IPS DF 4.7 (cell line): ENCODE measurements around the gene SLC9B1.
"Not testable (repeated sequence)": the region's sequence is repeated elsewhere in the genome, so short reads cannot be mapped to it uniquely, and the experiment has no call there.

Source experiments
- DNase-seq: peaks from one replicate; pipeline ENCODE4 v3.0.0-alpha.2; 2013; ENCODE audit warnings: low spot score; ENCODE audit errors: extremely low read depth

SLC9B1 gene

DNA sequence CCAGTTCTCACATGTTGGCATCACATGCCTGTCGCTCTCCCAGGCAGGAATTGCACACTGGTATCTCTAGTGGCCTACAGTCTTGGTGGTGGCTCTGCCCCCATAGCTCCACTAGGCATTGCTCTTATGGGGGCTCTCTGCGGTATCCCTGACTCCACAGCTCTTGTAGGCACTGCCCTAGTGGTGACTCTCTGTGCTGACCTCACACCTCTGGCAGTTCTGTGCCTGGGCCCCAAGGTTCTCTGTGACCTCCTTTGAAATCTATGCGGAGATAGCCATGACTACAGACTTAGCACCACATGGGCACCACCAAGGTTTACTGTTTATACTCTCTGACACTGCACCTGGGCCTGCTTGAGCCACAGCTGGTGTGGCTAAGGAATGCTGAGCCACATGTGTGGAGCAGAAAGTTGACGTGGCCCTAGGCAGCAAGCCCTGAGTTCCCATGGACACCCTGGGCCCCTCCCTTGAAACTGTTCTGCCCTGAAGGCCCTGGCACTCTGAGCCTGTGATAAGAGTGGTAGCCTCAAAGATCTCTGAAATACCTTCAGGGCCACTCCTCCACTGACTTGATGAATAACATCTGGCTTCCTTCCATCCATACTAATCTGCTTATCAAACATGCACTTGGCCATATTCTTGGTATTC, 8.0 kb downstream of the SLC9B1 start:
- DNase-seq: no peak

DNA sequence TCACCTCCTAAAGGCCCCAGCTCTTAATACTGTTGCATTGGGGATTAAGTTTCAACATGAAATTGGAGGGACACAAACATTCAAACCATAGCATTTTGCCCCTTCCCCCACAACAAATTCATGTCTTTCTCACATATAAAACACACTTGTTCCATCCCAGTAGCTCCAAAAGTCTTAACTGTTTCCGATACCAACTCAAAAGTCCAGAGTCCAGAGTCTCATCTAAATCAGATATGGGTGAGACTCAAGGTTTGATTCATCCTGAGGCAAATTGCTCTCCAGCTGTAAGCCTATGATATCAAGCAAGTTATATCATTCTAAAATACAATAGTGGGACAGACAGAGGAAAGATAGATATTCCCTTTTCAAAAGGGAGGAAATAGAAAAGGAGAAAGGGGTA, 8.7 kb downstream of the SLC9B1 start:
- DNase-seq: no peak

DNA sequence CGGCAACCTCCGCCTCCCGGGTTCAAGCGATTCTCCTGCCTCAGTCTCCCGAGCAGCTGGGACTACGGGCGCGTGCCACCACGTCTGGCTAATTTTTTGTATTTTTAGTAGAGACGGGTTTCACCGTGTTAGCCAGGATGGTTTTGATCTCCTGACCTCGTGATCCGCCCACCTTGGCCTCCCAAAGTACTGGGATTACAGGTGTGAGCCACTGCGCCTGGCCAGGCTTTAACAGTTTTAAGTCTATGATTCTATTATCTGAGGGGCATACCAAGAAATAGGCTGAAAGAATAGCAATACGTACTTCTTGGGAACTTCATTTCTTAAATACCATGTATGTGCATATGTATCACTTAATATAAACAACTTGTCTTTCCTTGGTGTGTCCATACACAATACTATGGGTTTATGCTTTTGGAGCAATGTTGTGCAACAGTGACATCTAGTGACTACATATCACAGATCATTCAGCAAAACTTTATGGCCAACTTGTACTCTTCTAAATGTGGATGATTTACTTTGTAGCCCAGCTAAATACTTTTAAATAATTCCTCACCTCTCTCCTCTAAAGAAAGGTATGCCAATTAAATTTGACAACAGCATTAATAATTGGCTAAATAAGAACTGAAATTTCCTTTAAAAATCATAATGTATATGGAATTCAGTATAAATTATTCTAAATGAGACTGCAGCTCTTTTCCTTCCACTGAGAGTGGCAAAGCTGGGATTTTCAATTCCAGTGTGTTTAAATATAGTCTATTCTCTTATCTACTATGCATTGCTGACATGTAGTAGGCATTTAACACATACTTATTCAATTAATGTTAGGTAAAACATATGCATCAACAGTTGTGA, 10.4 kb downstream of the SLC9B1 start:
- peak; percentile 41 for DNase-seq

DNA sequence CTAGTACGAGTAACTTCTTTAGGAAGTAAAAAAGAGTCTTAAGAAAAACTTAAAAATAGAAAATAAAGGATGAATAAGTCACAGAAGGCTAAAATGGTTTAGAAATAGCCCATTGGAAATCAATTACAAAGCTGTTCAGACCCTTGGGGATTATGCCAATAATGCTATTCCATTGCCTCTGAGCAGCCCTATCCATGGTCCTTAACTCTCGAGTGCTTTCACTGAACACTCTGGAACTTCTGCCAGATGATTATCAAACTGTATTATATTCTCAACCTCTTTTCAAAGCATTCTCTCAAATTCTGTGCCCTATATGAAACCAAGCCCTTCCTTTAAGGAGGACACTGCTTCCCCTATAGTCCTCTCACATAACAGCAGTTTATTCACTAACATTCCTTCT, 17.0 kb downstream of the SLC9B1 start:
- DNase-seq: no peak

DNA sequence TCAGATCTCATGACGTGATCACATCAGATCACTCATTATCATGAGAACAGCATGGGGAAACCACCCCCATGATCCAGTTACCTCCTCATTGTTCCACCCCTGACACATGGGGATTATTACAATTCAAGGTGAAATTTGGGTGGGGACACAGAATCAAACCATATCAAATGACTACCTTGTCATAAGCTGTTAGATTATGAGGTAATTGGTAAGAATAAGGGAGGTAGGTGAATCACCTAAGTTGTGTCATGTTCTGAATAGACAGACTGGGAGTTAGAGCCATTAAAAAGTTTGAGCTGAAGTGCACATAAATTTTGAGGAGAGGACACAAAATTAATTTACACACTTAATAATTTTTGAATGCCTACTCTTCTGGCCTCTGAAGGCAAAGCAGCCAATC, 24.7 kb downstream of the SLC9B1 start:
- no peak for DNase-seq

DNA sequence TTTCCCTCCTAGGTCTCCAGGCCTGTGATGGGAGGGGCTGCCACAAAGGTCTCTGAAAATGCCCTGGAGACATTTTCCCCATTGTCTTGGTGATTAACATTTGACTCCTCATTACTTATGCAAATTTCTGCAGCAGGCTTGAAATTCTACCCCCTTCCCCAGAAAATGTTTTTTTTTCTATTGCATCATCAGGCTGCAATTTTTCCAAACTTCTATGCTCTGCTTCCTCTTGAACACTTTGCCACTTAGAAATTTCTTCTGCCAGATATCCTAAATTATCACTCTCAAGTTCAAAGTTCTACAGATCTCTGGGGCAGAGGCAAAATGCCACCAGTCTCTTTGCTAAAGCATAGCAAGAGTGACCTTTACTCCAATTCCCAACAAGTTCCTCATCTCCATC, 25.5 kb downstream of the SLC9B1 start:
- DNase-seq: not testable (repeated sequence)

DNA sequence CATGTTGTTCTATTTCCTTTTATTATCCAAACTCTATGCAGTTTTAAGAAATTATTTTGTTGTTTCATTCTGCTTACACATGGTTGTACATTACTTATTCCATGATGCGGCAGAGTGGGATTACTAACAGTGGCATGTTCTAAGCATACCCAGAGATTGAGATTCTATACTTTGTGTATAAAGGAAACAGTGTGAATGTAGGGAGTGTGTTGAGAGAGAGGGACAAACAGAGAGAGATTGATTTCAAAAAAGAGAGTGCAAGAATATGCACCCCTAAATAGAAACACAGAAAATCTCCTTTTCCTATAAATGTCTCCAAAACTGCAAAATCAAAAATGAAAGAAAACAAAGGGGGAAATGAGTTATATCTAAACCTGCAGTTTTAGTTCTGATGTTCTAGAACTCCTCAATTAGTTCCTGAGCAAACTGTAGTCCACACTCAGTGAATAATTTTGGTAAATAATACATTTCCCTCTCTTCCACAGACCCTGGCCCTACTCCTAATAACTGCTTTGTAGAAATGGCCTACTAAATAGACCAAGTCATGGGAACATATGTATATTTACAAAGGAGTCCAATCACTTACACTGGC, 31.0 kb downstream of the SLC9B1 start:
- no peak for DNase-seq

DNA sequence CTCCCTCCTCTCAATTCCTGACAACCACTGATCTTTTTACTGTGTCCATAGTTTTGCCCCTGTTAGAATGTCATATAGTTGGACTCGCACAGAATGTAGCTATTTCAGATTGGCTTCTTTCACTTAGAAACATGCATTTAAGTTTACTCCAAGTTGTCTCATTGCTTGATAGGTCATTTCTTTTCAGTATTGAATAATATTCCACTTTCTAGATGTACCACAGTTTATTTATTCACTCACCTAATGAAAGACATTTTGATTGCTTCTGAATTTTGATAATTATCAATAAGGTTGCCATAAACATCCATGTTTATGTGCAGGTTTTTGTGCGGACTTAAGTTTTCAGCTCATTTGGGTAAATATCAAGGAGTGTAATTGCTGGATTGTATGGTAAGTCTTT, 38.5 kb downstream of the SLC9B1 start:
- DNase-seq: no peak

DNA sequence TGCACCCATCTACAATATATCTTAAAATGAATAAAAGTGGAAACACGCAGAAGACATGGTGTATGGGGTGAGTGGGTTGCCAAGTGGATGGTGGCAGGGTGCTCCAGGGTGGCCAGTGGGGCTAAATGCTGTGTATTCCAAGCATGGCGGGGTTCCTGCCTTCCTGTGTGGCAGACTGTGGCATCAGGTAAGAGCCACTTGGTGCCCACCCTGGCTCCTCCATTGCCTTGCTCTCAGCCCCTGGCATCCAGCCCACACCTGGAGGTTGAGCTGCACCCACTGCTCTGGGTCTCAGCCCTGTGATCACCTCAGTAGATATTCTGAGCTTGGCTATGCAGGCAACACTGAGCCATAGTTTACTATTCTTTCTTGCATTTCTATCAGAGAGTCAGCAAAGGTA, 57.7 kb downstream of the SLC9B1 start:
- not testable (repeated sequence) for DNase-seq

DNA sequence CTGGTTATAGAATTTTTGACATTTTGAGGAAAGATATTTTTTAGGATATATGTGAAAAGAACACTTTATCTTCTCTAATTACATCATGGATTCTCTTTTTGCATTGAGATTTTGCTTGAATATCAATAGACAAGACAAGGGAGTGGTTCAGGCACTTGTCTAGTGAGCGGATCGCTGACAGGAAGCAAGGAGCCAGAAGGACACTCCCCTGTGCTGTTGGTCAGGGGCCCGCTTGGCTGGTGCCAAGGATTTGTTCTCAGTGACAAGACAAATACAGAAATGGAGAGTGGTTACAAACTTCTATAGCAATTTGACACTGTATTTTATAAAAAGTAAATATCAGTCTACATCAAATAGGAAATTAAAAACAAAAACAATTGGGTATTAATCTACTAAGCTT, 60.0 kb downstream of the SLC9B1 start:
- DNase-seq: no peak

DNA sequence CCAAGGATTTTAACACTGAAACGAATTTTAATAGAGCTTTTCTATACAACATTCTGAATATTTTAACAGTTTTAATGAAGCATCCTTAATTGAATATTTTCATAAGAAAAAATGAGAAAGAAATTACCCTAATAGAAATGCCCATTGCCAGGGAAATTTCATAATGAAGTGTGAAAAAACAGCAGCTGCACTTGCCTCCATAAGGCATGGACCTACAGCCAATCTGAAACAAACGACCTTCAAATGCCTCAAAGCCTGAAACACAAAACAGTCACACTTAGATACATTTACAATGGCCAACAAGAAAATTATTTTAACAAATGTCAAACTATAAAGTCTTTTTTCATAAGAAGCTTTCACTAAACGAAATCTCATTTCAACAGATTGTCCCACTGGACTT, 74.4 kb downstream of the SLC9B1 start:
- no peak for DNase-seq

DNA sequence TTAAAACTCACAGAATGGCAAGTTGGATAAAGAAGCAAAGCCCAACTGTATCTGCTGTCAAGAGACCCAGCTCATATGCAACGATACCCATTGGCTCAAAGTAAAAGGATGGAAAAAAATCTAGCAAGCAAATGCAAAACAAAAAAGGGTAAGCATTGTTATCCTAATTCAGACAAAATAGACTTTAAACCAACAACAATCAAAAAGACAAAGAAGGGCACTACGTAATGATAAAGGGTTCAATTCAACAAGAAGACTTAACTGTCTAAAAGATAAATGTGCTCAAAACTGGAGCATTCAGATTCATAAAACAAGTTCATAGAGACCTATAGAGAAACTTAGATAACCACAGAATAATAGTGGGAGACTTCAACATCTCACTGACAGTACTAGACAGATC, 81.4 kb downstream of the SLC9B1 start:
- not testable (repeated sequence) for DNase-seq

DNA sequence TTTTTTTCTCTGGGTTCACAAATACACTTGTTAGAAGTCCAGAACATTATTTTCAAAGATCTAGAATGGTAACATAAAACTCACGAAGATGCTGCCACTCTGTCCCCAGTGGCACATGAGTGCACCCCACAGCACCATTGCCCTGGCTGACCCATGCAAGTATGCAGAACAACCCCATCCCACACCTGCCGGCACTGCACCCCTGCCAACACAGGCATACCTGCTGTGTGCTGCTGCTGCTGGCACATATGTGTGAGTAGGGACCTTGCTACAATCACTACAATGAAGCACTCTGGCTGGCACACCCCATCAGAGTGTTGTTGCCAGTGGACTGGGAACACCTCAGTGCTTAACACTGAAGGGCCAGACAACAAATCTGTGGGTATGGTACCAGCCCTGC, 83.8 kb downstream of the SLC9B1 start:
- DNase-seq: no peak

DNA sequence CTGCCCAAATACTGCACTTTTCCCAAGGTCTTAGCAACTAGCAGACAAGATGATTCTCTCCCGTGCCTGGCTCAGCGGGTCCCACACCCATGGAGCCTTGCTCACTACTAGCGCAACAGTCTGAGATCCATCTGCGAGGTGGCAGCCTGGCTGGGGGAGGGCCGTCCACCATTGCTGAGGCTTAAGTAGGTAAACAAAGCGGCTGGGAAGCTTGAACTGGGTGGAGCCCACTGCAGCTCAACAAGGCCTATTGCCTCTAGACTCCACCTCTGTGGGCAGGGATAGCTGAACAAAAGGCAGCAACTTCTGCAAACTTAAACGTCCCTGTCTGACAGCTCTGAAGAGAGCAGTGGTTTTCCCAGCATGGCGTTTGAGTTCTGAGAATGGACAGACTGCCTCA, 99.8 kb downstream of the SLC9B1 start:
- not testable (repeated sequence) for DNase-seq

DNA sequence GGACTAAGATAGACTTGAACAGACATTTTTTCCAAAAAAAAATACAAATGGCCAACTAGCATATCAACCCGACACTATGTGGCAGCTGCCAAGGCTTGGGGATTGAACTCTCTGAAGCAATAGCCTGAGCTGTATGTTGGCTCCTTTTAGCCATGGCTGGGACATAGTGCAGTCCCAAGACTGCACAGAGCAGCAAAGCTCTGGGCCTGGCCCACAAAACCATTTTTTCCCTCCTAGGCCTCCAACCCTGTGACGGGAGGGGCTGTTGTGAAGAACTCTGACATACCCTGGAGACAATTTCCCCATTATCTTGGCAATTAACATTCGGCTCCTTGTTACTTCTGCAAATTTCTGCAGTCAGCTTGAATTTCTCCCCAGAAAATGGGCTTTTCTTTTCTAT, 100.6 kb downstream of the SLC9B1 start:
- no peak for DNase-seq

DNA sequence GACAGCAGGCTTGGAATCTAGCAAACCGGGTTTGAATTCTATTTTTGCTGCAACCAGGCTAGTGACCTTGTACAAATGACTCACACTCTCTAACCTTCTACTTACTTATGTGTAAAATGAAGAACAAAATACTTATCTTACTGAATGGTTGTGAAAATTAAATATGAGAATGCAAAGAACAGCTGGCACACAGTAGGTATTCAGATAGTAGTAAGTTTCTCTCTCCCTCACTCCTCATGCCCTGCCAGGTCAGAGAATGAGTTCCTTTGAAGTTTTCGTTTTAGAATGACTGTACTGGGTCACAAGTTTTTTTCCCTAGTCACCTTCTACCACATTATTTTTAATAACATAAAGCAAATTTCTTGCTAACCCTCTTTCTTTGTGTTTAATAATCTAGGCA, 117.7 kb downstream of the SLC9B1 start:
- DNase-seq: no peak

DNA sequence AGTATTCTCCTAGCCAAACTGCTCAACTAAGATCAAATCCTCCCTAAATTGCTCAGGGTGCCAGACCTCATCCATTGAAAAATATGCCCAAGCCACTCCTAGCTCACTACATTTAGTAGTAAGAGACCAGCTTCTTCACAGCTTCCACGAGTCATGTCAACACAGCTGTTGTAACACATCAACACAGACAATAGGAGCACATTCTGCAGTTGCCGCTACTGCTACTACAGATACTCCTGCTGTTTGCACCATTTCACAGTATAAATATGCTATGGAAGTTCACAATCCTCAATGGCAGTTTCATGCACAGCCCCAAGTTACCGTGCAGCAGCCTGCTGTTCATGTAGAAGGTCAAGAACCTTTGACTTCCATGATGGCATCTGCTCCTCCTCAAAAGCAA, 121.9 kb downstream of the SLC9B1 start:
- not testable (repeated sequence) for DNase-seq

DNA sequence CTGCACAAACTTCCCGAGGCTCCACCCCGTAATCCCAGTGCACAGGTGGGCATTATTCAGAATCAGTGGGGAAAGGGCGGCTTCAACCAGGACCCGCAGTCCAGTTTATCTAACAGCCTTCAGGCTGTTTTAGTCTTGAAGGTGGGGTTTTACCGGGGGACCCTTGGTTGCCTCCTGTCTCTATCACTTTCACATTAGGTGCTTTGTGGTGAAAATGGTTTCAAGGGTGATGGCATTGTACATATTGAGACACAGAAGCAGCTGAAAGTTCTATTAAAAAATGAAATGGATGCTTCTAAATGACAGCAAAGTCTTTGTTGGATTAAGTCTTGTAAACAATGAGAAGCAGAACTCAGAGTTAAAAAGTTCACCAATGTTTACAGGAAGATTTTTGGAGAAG, 123.0 kb downstream of the SLC9B1 start:
- DNase-seq: not testable (repeated sequence)

DNA sequence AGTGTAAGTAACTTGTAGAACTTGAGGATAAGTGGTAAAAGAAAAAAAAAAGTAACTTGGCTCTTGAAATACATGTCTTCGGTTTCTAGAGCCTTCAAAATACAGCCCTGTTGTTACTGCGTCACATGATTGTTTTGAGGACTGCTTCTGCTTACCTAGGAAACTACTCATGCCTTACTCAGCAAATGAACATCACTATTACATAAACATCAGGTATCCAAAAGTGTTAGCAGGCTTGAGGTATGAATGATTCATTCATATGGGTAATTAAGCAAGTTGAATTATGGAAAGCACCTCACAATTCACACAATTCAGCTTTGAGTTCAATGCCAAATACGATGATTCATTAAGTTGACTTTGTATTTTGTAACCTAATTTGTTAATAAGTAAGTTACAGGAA, 129.6 kb downstream of the SLC9B1 start:
- DNase-seq: not testable (repeated sequence)

DNA sequence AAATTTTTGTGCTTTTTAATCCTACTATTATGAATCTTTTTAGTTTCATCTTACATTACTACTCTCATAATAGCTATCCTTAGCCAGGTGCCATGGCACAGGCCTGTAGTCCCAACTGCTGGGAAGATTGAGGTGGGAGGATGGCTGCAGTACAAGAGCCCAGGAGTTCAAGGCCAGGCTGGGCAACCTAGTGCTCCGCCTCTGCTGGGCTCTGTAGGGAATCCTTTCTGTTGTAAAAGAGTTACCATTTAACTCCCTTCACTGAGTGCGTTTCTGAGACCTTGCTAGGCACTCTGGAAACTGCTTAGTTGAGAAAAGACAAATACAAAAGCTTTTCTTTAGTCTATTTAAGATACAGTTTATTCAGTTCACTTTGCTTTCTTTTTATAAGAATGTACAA, 130.9 kb downstream of the SLC9B1 start:
- DNase-seq: not testable (repeated sequence)

DNA sequence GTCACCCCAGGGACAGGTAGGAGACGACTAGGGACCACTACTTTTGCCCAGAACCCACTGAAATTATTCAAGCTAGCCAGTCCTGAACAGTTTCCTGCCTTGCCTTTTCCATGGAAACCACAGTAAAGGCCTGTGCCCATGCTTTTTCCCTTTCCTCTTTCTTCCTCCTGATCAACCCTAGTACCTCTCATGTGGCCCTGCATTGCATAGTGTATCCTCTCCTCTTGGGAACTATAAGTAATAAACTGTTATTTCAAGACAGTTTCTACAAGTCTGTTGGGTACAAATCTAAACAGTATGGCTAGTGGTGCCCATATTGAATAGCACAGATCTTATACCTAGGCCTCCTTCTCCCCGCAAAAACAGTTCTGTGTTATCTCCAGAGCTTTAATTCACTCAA, 136.2 kb downstream of the SLC9B1 start:
- no peak for DNase-seq

DNA sequence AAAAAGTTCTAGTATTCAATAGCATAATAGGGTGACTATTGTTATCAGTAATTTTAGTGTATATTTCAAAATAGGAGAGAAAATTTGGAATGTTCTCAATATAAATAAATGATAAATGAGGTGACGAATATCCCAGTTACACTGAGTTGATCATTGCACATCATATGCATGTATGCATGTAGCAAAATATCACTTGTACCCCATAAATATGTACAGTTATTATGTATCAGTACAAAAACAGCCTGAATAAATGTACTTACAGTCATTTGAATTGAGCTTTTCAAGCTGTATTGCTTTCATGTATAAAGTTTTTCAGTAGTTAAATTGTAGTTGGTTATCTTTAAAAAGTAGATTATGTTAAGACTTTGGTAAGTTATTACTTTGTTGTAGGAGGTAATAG, 138.2 kb downstream of the SLC9B1 start:
- DNase-seq: no peak

DNA sequence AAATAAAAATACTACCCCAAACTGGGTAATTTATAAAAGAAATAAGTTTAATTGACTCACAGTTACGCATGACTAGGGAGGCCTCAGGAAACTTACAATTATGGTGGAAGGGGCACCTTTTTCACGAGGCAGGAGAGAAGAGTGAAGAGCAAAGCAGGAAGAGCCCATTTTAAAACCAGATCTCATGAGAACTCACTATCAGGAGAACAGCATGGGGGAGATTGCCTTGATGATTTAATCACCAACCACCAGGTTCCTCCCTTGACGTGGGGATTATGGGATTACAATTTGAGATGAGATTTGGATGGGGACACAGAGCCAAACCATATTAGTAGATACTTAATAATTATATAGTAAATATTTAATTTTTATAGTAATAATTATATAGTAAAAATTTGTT, 140.6 kb downstream of the SLC9B1 start:
- DNase-seq: no peak
